WTC11 (cell line): ENCODE results near the gene PDE1A. TPM values are rescaled to one million over a fixed set of nuclear protein-coding genes. Genes with fewer than 3 reads are reported as not detected.

Experiments used
- ATAC-seq: fragments of 200-7000 bp; cut with Tn5 transposase; 2 replicates; pipeline ENCODE4 v1.10.0; 2021; ENCODE audit warnings: mild to moderate bottlenecking, moderate library complexity
- CTCF ChIA-PET: fragments of 300-600 bp; sonication (Branson Sonifier 250); formaldehyde crosslinking; loops from one replicate; lab custom pipeline; 2021; ENCODE audit warnings: antibody characterized with exemption; lab: Charles Lee
- POLR2A ChIA-PET: fragments of 350-600 bp; sonication (Branson Sonifier 250); formaldehyde crosslinking; loops from one replicate; lab custom pipeline; 2021; ENCODE audit warnings: antibody characterized with exemption; lab: Charles Lee
- DNase-seq: peaks from one replicate; pipeline ENCODE4 v3.0.0; 2021; ENCODE audit warnings: low spot score
- H3K27ac Mint-ChIP-seq: 2 replicates; pipeline ENCODE4 v1.8.0; 2021; ENCODE audit warnings: mixed read lengths
- H3K27me3 Mint-ChIP-seq: 2 replicates; pipeline ENCODE4 v1.8.0; 2021; ENCODE audit warnings: low read depth, mild to moderate bottlenecking, moderate library complexity, mixed read lengths
- H3K36me3 Mint-ChIP-seq: 2 replicates; pipeline ENCODE4 v1.8.0; 2021; ENCODE audit warnings: mixed read lengths
- H3K4me1 Mint-ChIP-seq: 2 replicates; pipeline ENCODE4 v1.8.0; 2022; ENCODE audit warnings: mixed read lengths
- H3K4me3 Mint-ChIP-seq: 2 replicates; pipeline ENCODE4 v1.8.0; 2021; ENCODE audit warnings: mild to moderate bottlenecking, moderate library complexity, mixed read lengths
- H3K9me3 Mint-ChIP-seq: 2 replicates; pipeline ENCODE4 v1.8.0; 2021; ENCODE audit warnings: mixed read lengths
- AR ChIP-seq: fragments of 250-450 bp; sonication (Bioruptor Pico); IDR thresholded peaks from 2 replicates; pipeline ENCODE4 v1.9.0; 2021; ENCODE audit warnings: mild to moderate bottlenecking
- CBFB ChIP-seq: sonication (generic); formaldehyde crosslinking; IDR thresholded peaks from 2 replicates; pipeline ENCODE4 v1.8.1; 2022; ENCODE audit warnings: mild to moderate bottlenecking, low read depth, missing genetic modification reagents
- CTCF ChIP-seq: fragments of 200-600 bp; IDR thresholded peaks from 2 replicates; pipeline ENCODE4 v1.8.0; 2022; ENCODE audit warnings: antibody characterized with exemption
- E2F5 ChIP-seq: sonication (generic); formaldehyde crosslinking; IDR thresholded peaks from 2 replicates; pipeline ENCODE4 v1.8.1; 2022; ENCODE audit warnings: mild to moderate bottlenecking, moderate library complexity, missing genetic modification reagents
- EMX1 ChIP-seq: fragments of 250-450 bp; sonication (Bioruptor Pico); IDR thresholded peaks from 2 replicates; pipeline ENCODE4 v1.8.0; 2021; ENCODE audit warnings: mild to moderate bottlenecking
- ESRRA ChIP-seq: sonication (generic); formaldehyde crosslinking; IDR thresholded peaks from 2 replicates; pipeline ENCODE4 v1.8.1; 2022; ENCODE audit warnings: mild to moderate bottlenecking, missing genetic modification reagents, borderline replicate concordance
- GABPB1 ChIP-seq: sonication (generic); formaldehyde crosslinking; IDR thresholded peaks from 2 replicates; pipeline ENCODE4 v1.8.1; 2023; ENCODE audit warnings: mild to moderate bottlenecking, missing genetic modification reagents
- JAZF1 ChIP-seq: fragments of 250-450 bp; sonication (Bioruptor Pico); IDR thresholded peaks from 2 replicates; pipeline ENCODE4 v1.9.0; 2021; ENCODE audit warnings: moderate library complexity, mild to moderate bottlenecking, inconsistent platforms
- MLX ChIP-seq: sonication (generic); formaldehyde crosslinking; IDR thresholded peaks from 2 replicates; pipeline ENCODE4 v1.8.1; 2023; ENCODE audit warnings: mild to moderate bottlenecking, missing genetic modification reagents, moderate library complexity
- MYBL2 ChIP-seq: sonication (generic); formaldehyde crosslinking; IDR thresholded peaks from 2 replicates; pipeline ENCODE4 v1.8.1; 2023; ENCODE audit warnings: mild to moderate bottlenecking, moderate library complexity, missing genetic modification reagents
- OVOL2 ChIP-seq: fragments of 250-450 bp; sonication (Bioruptor Pico); IDR thresholded peaks from 2 replicates; pipeline ENCODE4 v1.9.0; 2021; ENCODE audit warnings: mild to moderate bottlenecking, borderline replicate concordance
- SMAD3 ChIP-seq: sonication (generic); formaldehyde crosslinking; IDR thresholded peaks from 2 replicates; pipeline ENCODE4 v1.8.0; 2022; ENCODE audit warnings: missing genetic modification reagents, mild to moderate bottlenecking, borderline replicate concordance
- SOX15 ChIP-seq: fragments of 250-450 bp; sonication (Bioruptor Pico); IDR thresholded peaks from 2 replicates; pipeline ENCODE4 v1.9.0; 2021; ENCODE audit warnings: mild to moderate bottlenecking
- TCF7 ChIP-seq: sonication (generic); formaldehyde crosslinking; IDR thresholded peaks from 2 replicates; pipeline ENCODE4 v1.8.0; 2022; ENCODE audit warnings: mild to moderate bottlenecking, low read depth, missing genetic modification reagents, moderate library complexity
- TEAD1 ChIP-seq: sonication (generic); formaldehyde crosslinking; IDR thresholded peaks from 2 replicates; pipeline ENCODE4 v1.8.0; 2022; ENCODE audit warnings: mild to moderate bottlenecking, missing genetic modification reagents
- ZNF317 ChIP-seq: sonication (generic); formaldehyde crosslinking; IDR thresholded peaks from 2 replicates; pipeline ENCODE4 v1.8.1; 2023; ENCODE audit warnings: low read depth, mild to moderate bottlenecking, moderate library complexity, missing genetic modification reagents, borderline replicate concordance
- ZNF416 ChIP-seq: fragments of 250-450 bp; sonication (Bioruptor Pico); IDR thresholded peaks from 2 replicates; pipeline ENCODE4 v1.9.0; 2021; ENCODE audit warnings: mild to moderate bottlenecking, inconsistent platforms
- ZNF423 ChIP-seq: fragments of 250-450 bp; sonication (Bioruptor Pico); IDR thresholded peaks from 2 replicates; pipeline ENCODE4 v2.1.2; 2022; ENCODE audit warnings: mild to moderate bottlenecking, moderate library complexity
- total RNA-seq: library from RNA; stranded (reverse); gene quantifications from 3 replicates; pipeline ENCODE4 v1.2.3, GENCODE V29; 2021
- TF ChIP-seq, protein P1 (sequence below): sonication (generic); formaldehyde crosslinking; IDR thresholded peaks from 2 replicates; pipeline ENCODE4 v1.8.0; 2022; ENCODE audit warnings: mild to moderate bottlenecking, missing genetic modification reagents
- TF ChIP-seq, protein P2 (sequence below): fragments of 250-450 bp; sonication (Bioruptor Pico); conservative IDR thresholded peaks from 2 replicates; pipeline ENCODE4 v1.9.0; 2021; ENCODE audit warnings: mild to moderate bottlenecking
- TF ChIP-seq, protein P3 (sequence below): sonication (generic); formaldehyde crosslinking; IDR thresholded peaks from 2 replicates; pipeline ENCODE4 v1.8.0; 2022; ENCODE audit warnings: mild to moderate bottlenecking, missing genetic modification reagents

The PDE1A gene
- total RNA-seq, 1 experiment from 2014 or later: not detected

DNA sequence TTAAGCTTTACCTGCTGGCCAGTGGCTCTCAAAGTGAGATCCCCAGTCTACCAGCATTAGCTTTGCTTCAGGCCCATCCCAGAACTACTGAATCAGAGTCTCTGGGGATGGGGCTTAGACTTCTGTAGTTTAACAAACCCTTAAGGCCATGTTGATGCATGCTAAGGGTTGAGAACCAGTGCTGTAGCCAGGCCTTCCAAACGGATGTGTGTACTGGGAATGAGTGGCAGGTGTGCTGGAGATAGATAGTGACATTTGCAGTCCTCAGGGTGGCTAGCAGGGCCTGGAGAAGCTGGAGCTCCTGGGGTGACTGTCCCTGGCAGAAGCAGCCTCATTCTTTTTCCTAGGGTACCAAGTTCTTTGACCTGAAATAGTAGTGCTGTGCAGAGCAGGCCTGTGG lies 292.6 kb downstream of the PDE1A start:
- no peaks in the 10 kb centered on the region for H3K36me3 Mint-ChIP-seq
- ChIA-PET CTCF (interaction anchor here (0.5 kb wide), 1 partner anchor 515 kb away, joined by 3 read pairs; no protein-coding TSS in a partner anchor), POLR2A (no interaction called here)
- TF ChIP-seq JAZF1 (CRISPR knock-in tag) (no peak), MLX (CRISPR knock-in tag) (no peak), OVOL2 (no peak), ZNF416 (CRISPR knock-in tag) (no peak), MYBL2 (CRISPR knock-in tag) (no peak), AR (no peak), EMX1 (CRISPR knock-in tag) (no peak), CBFB (CRISPR knock-in tag) (no peak), E2F5 (CRISPR knock-in tag) (no peak), TEAD1 (CRISPR knock-in tag) (no peak), CTCF (no peak), ZNF317 (CRISPR knock-in tag) (no peak)
- TF ChIP-seq, protein P1, sequence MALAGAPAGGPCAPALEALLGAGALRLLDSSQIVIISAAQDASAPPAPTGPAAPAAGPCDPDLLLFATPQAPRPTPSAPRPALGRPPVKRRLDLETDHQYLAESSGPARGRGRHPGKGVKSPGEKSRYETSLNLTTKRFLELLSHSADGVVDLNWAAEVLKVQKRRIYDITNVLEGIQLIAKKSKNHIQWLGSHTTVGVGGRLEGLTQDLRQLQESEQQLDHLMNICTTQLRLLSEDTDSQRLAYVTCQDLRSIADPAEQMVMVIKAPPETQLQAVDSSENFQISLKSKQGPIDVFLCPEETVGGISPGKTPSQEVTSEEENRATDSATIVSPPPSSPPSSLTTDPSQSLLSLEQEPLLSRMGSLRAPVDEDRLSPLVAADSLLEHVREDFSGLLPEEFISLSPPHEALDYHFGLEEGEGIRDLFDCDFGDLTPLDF: no peak
- TF ChIP-seq, protein P2, sequence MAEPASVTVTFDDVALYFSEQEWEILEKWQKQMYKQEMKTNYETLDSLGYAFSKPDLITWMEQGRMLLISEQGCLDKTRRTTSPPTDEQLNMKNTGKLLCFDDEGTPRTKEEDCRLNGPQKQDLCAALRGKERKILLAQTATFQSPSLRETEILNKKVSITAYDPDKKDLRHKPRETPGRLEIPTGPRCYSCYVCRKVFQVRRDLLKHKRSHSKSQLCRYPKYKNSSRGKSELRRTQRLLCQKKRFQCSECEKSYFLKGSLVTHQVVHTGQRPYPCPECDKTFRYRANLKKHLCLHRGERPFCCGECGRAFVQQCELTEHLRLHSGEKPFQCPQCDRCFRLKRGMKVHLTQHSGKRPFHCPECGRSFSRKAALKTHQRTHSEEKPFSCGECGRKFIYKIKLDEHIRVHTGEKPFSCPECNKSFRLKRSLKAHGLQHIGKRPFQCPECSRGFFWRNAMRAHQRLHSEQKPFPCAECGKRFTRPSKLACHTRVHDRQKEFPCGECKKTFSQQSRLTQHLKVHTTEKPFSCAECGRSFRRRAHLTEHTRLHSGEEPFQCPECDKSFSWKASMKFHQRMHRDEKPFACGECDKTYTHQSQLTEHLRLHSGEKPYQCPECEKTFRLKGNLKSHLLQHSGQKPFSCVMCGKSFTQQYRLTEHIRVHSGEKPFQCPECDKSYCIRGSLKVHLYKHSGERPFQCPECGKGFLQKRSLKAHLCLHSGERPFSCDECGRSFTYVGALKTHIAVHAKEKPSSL (CRISPR knock-in tag): no peak
- H3K4me3 Mint-ChIP-seq: no peak overlapping the region
- DNase-seq (no peak), ATAC-seq (no peak)
- H3K27ac Mint-ChIP-seq: no peak overlapping the region
- H3K27me3 Mint-ChIP-seq: no peaks in the 10 kb centered on the region
- no peaks in the 10 kb centered on the region for H3K9me3 Mint-ChIP-seq
- no peaks in the 10 kb centered on the region for H3K4me1 Mint-ChIP-seq

- ATAC-seq (no peak), DNase-seq (no peak)
- H3K27ac Mint-ChIP-seq: no peak overlapping the region
- no peaks in the 10 kb centered on the region for H3K4me1 Mint-ChIP-seq
- CTCF ChIA-PET: no interaction called here
- no peaks in the 10 kb centered on the region for H3K36me3 Mint-ChIP-seq
- no peaks in the 10 kb centered on the region for H3K27me3 Mint-ChIP-seq
- POLR2A ChIA-PET: no interaction called here
- H3K9me3 Mint-ChIP-seq: no peaks in the 10 kb centered on the region
- H3K4me3 Mint-ChIP-seq: no peak overlapping the region
- TF ChIP-seq, protein P3, sequence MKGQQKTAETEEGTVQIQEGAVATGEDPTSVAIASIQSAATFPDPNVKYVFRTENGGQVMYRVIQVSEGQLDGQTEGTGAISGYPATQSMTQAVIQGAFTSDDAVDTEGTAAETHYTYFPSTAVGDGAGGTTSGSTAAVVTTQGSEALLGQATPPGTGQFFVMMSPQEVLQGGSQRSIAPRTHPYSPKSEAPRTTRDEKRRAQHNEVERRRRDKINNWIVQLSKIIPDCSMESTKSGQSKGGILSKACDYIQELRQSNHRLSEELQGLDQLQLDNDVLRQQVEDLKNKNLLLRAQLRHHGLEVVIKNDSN (CRISPR knock-in tag): no peak
- TF ChIP-seq ZNF423 (no peak), OVOL2 (no peak), SOX15 (CRISPR knock-in tag) (no peak), ZNF317 (CRISPR knock-in tag) (no peak), GABPB1 (CRISPR knock-in tag) (no peak), SMAD3 (CRISPR knock-in tag) (no peak), ESRRA (CRISPR knock-in tag) (no peak), TCF7 (CRISPR knock-in tag) (no peak)
These were observed 293.5 kb downstream of the PDE1A start for GRCh38 chr2:182133195-182133891.
